H1 (cell line): Measurements from ENCODE around the gene PTK6. TPM values are rescaled to one million over a fixed set of nuclear protein-coding genes. Genes with fewer than 3 reads are reported as not detected.

Experiments
- BRCA1 ChIP-seq: IDR thresholded peaks from 2 replicates; pipeline ENCODE4 v1.6.1; 2012; ENCODE audit warnings: low read depth, low read length, improper control_type of control experiment
- CBX8 ChIP-seq: fragments of 300-800, 300-1000 bp; sonication (generic); IDR thresholded peaks from 2 replicates; pipeline ENCODE4 v1.7.1; 2016; ENCODE audit warnings: low read depth, low read length, borderline replicate concordance
- HDAC6 ChIP-seq: IDR thresholded peaks from one replicate; pipeline ENCODE4 v1.7.1; 2012; ENCODE audit warnings: low read depth, mild to moderate bottlenecking, inconsistent platforms, low read length, moderate library complexity
- NRF1 ChIP-seq: IDR thresholded peaks from 2 replicates; pipeline ENCODE4 v1.6.1; 2011; ENCODE audit warnings: mild to moderate bottlenecking, low read depth, low read length, improper control_type of control experiment
- SIN3A ChIP-seq, 2 experiments: IDR thresholded peaks in 1 of 2; conservative IDR thresholded peaks in 1 of 2; 2 replicates each; pipeline ENCODE4 v1.6.1; 2011 to 2012; ENCODE audit warnings: low read length in 2 of 2, improper control_type of control experiment in 1 of 2, low read depth in 1 of 2, mild to moderate bottlenecking in 1 of 2
- SUZ12 ChIP-seq: fragments of 200-600 bp; sonication (generic); IDR thresholded peaks from 2 replicates; pipeline ENCODE4 v1.6.1; 2012; ENCODE audit warnings: mild to moderate bottlenecking, inconsistent platforms, low read length, moderate library complexity, mixed read lengths
- polyA plus RNA-seq, 7 experiments: library from polyadenylated mRNA; depleted of rRNA in 3 of 7; stranded (reverse) in 5 of 7; unstranded in 2 of 7; fragments of >200 nt in 5 of 7; fragments of 200-250 nt in 2 of 7; gene quantifications; 1 replicate in 5 of 7; 2 replicates in 1 of 7; 4 replicates in 1 of 7; pipeline versions ENCODE4 v1.2.1 to v1.2.3, GENCODE V29; 2011 to 2013; ENCODE audit warnings: missing spikeins in 2 of 7, mixed read lengths in 2 of 7
- total RNA-seq: library from RNA; stranded (reverse); fragmentation: NEBNext Ultra II Directional; extraction: Animal tissue kit (Norgen Biotek cat#: 25700); gene quantifications from 2 replicates; pipeline ENCODE4 v1.2.1, GENCODE V29; 2021

The PTK6 gene
- total and polyA plus RNA-seq, 2 of the 8 experiments (the other 6 are each of a cell fraction or from before 2014, with no cell fraction given), result 0.12 to 0.19 TPM

DNA sequence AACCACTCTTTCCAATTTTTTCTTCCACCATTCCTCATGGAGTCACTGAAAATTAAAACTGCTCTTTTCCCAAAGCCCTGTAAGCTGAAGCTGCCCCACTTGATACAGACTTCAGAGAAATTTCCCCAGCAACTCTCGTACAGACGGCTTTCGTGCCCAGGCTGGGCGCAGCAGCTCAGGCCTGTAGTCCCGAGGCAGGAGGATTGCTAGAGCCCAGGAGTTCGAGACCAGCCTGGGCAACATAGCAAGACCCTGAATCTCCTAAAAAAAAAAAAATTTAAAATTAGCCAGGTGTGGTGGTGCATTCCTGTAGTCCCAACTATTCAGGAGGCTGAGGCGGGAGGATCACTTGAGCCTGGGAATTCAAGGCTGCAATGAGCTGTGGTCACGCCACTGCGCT lies 10.0 kb downstream of the PTK6 start (continued):
- TF ChIP-seq NRF1 (no peak), HDAC6 (no peak), SIN3A (conservative IDR thresholded peaks at IDR 0.05 in 1 of 2, IDR thresholded peaks at IDR 0.05 in 1 of 2; ENCODE audit: low read depth in 1 of 2, low read length in 2 of 2) (no peak), BRCA1 (no peak), CBX8 (no peak), SUZ12 (no peak)
